Measurements from ENCODE around the gene LCLAT1.

- no peak for TF ChIP-seq CTCF (conservative IDR thresholded peaks at IDR 0.05; ENCODE audit: low read depth, low read length)
- peak; percentile 58 for TF ChIP-seq MAFK (IDR thresholded peaks at IDR 0.05; ENCODE audit: low read depth, low read length)
- no peak for TF ChIP-seq SMC3 (IDR thresholded peaks at IDR 0.05; ENCODE audit: low read depth, low read length)
- TF ChIP-seq NFE2L2 (IDR thresholded peaks at IDR 0.05; ENCODE audit: low read depth, low read length): no peak
Observed at GRCh38 chr2:30633039-30633438, 186.0 kb downstream of the LCLAT1 start.
